Right cardiac atrium (tissue), 5 donors: ENCODE data around the gene ZNF764. TPM values are rescaled to one million over a fixed set of nuclear protein-coding genes. Genes with fewer than 3 reads are reported as not detected.
"Not testable (repeated sequence)": the region's sequence is repeated elsewhere in the genome, so short reads cannot be mapped to it uniquely, and the experiment has no call there.

Source experiments
- ATAC-seq, 2 donors: fragments of 200-7000 bp; cut with Tn5 transposase; one replicate each; pipeline versions ENCODE4 v1.8.0 to v1.9.1; 2020; ENCODE audit warnings: moderate library complexity in 2 of 2, mild to moderate bottlenecking in 1 of 2
- DNase-seq, 3 donors: peaks; one replicate each; pipeline ENCODE4 v3.0.0-alpha.2; 2020
- H3K27ac ChIP-seq: one replicate; pipeline ENCODE4 v1.5.1; 2013; ENCODE audit warnings: mild to moderate bottlenecking, low read length, control low read depth, moderate library complexity
- H3K27me3 ChIP-seq: one replicate; pipeline ENCODE4 v1.6.1; 2013; ENCODE audit not compliant: control insufficient read depth, insufficient read depth
- H3K4me1 ChIP-seq: one replicate; pipeline ENCODE4 v1.6.1; 2013; ENCODE audit warnings: low read length; ENCODE audit not compliant: control insufficient read depth, insufficient read depth
- H3K4me3 ChIP-seq: one replicate; pipeline ENCODE4 v1.5.1; 2013; ENCODE audit warnings: low read length, control low read depth
- H3K9me3 ChIP-seq: one replicate; pipeline ENCODE4 v1.6.1; 2013; ENCODE audit warnings: low read length; ENCODE audit not compliant: control insufficient read depth
- WGBS: extraction: QIAGEN DNeasy Blood & Tissue Kit; methylation state at CpG from one replicate; pipeline ENCODE4 v1.1.7; 2013; 5-methylcytosine and 5-hydroxymethylcytosine counted together
- intact Hi-C, 4 donors: fragments of 100-400 bp; cut with DNase I; formaldehyde crosslinking; loops; one replicate each; pipeline versions ENCODE4 v1.11.0 to v1.14.0; 2022 to 2023
- polyA plus RNA-seq: library from polyadenylated mRNA; stranded (reverse); fragments of 200-250 nt; gene quantifications from one replicate; pipeline ENCODE4 v1.2.3, GENCODE V29; 2013
- total RNA-seq, 4 donors: library from RNA; stranded (reverse); fragmentation: NEBNext Ultra II Directional; extraction: Animal tissue kit (Norgen Biotek cat#: 25700); gene quantifications; one replicate each; pipeline ENCODE4 v1.2.1, GENCODE V29; 2021
- donor health status: healthy with polysubstance abuse.
- donor health status: DM: no; HTN: yes; CAD: no.
- donor health status: DM: no; HTN: no; CAD: no.
- donor health status: DM: no; HTN: yes; CAD: no; lungs with severe emphysema.
- donor health status: DM: yes; HTN: yes; CAD: no.

The ZNF764 gene
- total and polyA plus RNA-seq, 5 donors = 7.0 to 12.5 (median 12.2) TPM

DNA sequence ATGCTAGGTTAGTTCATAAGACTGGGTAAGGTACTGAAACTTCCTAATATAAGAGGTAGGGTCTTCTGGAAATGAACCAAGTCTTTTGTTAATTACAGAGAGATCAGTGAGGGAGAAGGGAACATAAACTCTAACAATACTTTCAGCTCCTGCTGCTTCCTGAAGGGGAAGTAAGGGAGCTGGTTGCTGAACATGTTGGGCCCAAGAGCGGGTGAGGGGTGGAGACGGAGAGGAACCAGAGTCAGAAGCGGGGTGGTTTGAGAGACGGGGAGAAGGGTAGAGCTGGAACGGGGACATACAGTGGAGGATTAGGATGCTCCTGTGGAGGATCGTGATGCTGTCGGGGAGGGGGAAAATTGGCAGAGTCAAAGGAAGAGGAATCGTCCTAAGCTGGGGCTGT lies 12.1 kb downstream of the ZNF764 start:
- 70% methylated on average over 8 of the region's 8 CpGs for WGBS
- Histone ChIP-seq H3K4me3 (no peak overlapping the region), H3K9me3 (no peaks in the 10 kb centered on the region), H3K27me3 (no peaks in the 10 kb centered on the region), H3K4me1 (peaks cover 5% of the 10 kb centered on the region), H3K27ac (no peak overlapping the region)
- ATAC-seq = no peak
- DNase-seq = peak in 1 of 3 donors; percentile 14
- intact Hi-C loops = no loop called here

GRCh38 chr16:30543067-30543466 lies 15.1 kb downstream of the ZNF764 start:
- no peak for ATAC-seq
- no peaks in the 10 kb centered on the region for H3K9me3 ChIP-seq
- H3K27ac ChIP-seq = no peak overlapping the region
- no peaks in the 10 kb centered on the region for H3K27me3 ChIP-seq
- no peak overlapping the region for H3K4me3 ChIP-seq
- peaks cover 2% of the 10 kb centered on the region for H3K4me1 ChIP-seq
- WGBS = 78% methylated on average over 5 of the region's 5 CpGs
- no peak for DNase-seq
- intact Hi-C loops = no loop called here

DNA sequence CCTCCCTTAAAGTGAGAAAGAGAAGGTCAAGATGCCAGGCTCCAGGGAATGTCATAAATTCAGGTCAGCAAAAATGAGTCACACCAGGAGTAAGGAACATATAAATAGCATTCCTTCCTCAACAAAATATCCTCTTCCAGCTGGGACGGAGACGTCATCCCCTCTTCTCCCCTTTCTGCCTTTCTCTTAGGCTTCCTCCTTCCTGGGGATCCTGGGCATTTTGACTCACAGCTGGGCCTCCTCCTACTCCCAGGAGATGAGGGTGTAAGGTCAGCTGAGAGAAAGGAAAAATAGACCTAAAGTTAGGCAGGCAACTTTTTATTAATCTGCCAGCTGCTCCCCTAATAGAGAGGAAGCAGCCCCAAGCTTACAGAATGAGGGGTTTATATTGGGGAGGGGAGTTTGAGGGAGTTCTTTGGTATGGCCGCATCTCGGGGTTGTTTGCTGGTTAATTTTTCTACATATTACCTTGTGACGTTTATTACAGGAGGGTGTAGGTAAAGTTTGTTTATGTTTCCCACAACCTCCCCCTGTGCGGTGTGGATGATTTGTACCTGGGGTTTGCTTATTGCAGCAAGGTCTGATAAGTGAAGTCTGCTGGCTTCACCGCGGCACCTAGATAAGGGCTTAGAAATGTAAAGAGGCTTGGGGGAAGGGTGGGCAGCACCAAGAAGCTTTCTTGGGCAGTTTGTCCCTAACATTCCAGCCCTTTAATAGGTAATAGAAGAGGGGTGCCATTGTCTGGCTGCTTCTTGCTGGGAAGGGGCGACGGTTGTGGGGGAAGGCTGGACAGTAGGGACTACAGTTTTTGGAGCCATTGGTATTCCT lies 16.5 kb downstream of the ZNF764 start:
- no peaks in the 10 kb centered on the region for H3K27me3 ChIP-seq
- intact Hi-C loops = no loop called here
- no peaks in the 10 kb centered on the region for H3K4me1 ChIP-seq
- H3K4me3 ChIP-seq = no peak overlapping the region
- 47% methylated on average over 10 of the region's 10 CpGs for WGBS
- peak in 1 of 2 donors; percentile 34 for ATAC-seq
- DNase-seq = no peak
- no peaks in the 10 kb centered on the region for H3K9me3 ChIP-seq
- no peak overlapping the region for H3K27ac ChIP-seq

DNA sequence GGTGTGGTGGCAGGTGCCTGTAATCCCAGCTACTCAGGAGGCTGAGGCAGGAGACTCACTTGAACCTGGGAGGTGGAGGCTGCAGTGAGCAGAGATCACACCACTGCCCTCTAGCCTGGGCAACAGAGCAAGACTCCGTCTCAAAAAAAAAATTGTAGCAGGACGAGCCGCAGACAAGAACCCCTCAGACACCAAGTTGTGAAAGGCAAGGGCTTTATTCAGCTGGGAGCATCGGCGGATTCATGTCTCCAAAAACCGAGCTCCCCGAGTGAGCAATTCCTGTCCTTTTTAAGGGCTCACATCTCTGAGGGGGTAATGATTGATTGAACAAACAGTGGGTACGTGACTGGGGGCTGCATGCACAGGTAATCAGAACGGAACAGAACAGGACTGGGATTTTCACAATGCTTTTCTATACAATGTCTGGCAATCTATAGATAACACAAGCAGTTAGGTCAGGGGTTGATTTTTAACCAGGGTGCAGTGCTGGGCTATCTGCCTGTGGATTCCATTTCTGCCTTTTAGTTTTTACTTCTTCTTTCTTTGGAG lies 17.2 kb downstream of the ZNF764 start:
- H3K4me3 ChIP-seq, H3K4me1 ChIP-seq, H3K9me3 ChIP-seq, H3K27ac ChIP-seq, intact Hi-C loops, H3K27me3 ChIP-seq, ATAC-seq: not testable (repeated sequence)
- peak in 1 of 3 donors; percentile 5 for DNase-seq
- WGBS = 61% methylated on average over 9 of the region's 9 CpGs

- 87% methylated on average over 13 of the region's 13 CpGs for WGBS
- not testable (repeated sequence) for H3K4me1 ChIP-seq, ATAC-seq, H3K4me3 ChIP-seq, H3K27me3 ChIP-seq, H3K9me3 ChIP-seq
- intact Hi-C loops = loop anchor here in 2 of 4 donors (10.0 kb wide), 2 partner anchors 45 to 95 kb away; partner anchors contain the start of genes SEPHS2 (in 1 of the 2) and ZNF785 (in 1 of the 2)
- DNase-seq = peak in 1 of 3 donors; percentile 13
- H3K27ac ChIP-seq = peak overlapping the region; percentile 80
These were observed 18.1 kb downstream of the ZNF764 start for GRCh38 chr16:30539986-30540526.

GRCh38 chr16:30539000-30539964 lies 18.9 kb downstream of the ZNF764 start:
- peak; percentile 40 to 60 for ATAC-seq
- Histone ChIP-seq H3K27me3 (no peaks in the 10 kb centered on the region), H3K27ac (peak overlapping the region; percentile 80), H3K4me1 (peaks cover 2% of the 10 kb centered on the region), H3K4me3 (no peak overlapping the region), H3K9me3 (no peaks in the 10 kb centered on the region)
- WGBS = 67% methylated on average over 8 of the region's 8 CpGs
- intact Hi-C loops = loop anchor here in 2 of 4 donors (10.0 kb wide), 2 partner anchors 46 to 94 kb away; partner anchors contain the start of genes SEPHS2 (in 1 of the 2) and ZNF785 (in 1 of the 2)
- peak; percentile 32 to 73 (median 64) for DNase-seq

GRCh38 chr16:30536391-30537024 lies 21.7 kb downstream of the ZNF764 start:
- not testable (repeated sequence) for H3K27me3 ChIP-seq, H3K4me3 ChIP-seq, DNase-seq, H3K9me3 ChIP-seq, H3K27ac ChIP-seq, H3K4me1 ChIP-seq, ATAC-seq
- WGBS = 93% methylated on average over 13 of the region's 13 CpGs
- intact Hi-C loops = loop anchor here in 2 of 4 donors (10.0 kb wide), 2 partner anchors 48 to 92 kb away; partner anchors contain the start of genes SEPHS2 (in 1 of the 2) and ZNF785 (in 1 of the 2)

DNA sequence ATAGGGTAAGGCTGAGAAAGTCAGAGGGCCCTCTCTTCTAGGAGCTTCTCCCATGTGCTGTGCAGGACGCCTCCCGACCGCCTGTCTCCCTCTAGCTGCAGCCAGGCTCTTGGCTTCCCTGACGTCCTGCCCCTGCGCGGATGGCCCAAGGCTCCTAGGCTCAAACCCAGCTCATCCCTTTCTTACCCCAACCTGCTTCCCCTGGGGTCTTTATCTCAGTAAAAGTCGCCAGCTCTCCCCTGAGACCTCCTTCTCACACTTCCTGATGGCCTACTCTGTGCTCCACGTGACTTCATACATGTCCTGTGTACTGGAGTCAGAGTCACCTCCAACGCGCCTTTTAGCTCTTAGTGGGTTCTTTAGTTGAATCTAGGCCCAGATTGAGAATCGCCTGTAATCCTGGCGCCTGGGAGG lies 22.4 kb downstream of the ZNF764 start:
- Histone ChIP-seq H3K9me3 (no peaks in the 10 kb centered on the region), H3K4me3 (peak overlapping the region; percentile 65), H3K27ac (peak overlapping the region; percentile 97), H3K27me3 (no peaks in the 10 kb centered on the region), H3K4me1 (peaks cover 4% of the 10 kb centered on the region)
- ATAC-seq = peak; percentile 76 to 79
- peak; percentile 83 to 89 (median 89) for DNase-seq
- intact Hi-C loops = loop anchor here in 3 of 4 donors (1.0 to 10.0 kb wide), 3 partner anchors 23 to 91 kb away; partner anchors contain the start of genes SEPHS2 (in 1 of the 3), ZNF764 (in 1 of the 3) and ZNF785 (in 1 of the 3)
- 26% methylated on average over 12 of the region's 12 CpGs for WGBS

DNA sequence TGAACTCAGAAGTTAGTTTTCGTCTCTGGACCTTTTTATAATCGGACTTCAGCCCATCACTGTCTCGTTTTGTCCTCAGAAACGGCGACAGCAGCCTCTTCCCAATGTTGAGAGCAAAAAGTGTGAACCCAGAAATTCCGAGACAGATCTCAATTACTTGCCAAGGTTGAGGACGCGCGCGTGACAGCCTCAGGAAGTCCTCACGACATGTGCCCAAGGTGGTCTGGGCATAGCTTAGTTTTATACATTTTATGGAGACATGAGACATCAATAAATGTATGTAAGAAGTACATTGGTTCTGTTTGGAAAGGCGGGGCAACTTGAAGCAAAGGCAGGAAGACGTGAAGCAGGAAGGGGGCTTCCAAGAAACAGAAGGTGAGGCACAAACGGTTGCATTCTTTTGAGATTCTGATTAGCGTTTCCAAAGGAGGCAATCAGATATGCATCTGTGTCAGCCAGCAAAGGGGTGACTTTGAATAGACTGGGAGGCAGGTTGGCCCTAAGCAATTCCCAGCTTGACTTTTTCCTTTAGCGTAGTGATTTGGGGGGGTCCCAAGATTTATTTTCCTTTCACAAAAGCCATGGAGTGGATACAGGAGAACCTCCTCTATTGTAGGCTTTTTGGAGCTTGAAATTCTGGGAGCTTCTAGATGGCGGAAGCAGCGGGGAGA lies 22.9 kb downstream of the ZNF764 start:
- no peaks in the 10 kb centered on the region for H3K27me3 ChIP-seq
- peak overlapping the region; percentile 97 for H3K27ac ChIP-seq
- H3K9me3 ChIP-seq = no peaks in the 10 kb centered on the region
- WGBS = 6% methylated on average over 18 of the region's 18 CpGs
- H3K4me3 ChIP-seq = peak overlapping the region; percentile 65
- intact Hi-C loops = loop anchor here in 3 of 4 donors (1.0 to 10.0 kb wide), 3 partner anchors 23 to 90 kb away; partner anchors contain the start of genes SEPHS2 (in 1 of the 3), ZNF764 (in 1 of the 3) and ZNF785 (in 1 of the 3)
- peaks cover 4% of the 10 kb centered on the region for H3K4me1 ChIP-seq
- ATAC-seq = no peak
- DNase-seq = no peak
